Activated T-cell treated with anti-CD3 and anti-CD28 coated beads for 1 hour (primary cell): Measurements from ENCODE around the gene GDAP1L1.
"Not testable (repeated sequence)": the region's sequence is repeated elsewhere in the genome, so short reads cannot be mapped to it uniquely, and the experiment has no call there.

ENCODE experiments used
- DNase-seq: peaks from one replicate; pipeline ENCODE4 v3.0.0-alpha.2; 2020; ENCODE audit warnings: low read depth

GDAP1L1 gene

DNA sequence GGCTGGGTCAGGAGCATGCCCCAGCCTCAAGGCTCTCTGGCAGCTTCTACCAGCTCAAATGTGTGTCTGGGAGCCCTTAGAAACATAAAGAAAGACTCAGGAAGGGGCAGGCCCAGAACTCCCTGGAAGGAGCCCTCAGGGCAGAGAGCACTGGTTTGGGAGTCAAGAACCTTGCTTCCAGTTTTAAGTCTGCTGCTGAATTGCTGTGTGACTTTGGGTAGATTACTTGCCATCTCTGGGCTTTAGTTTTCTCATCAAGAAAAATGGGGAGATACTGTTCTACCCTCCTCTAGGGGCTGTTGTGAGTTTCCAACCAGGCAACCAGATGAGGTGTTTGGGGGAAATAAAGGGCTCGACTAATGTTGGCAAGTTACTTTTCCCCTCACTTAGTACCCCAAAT is 8.8 kb downstream of the GDAP1L1 start:
- DNase-seq, result no peak

DNA sequence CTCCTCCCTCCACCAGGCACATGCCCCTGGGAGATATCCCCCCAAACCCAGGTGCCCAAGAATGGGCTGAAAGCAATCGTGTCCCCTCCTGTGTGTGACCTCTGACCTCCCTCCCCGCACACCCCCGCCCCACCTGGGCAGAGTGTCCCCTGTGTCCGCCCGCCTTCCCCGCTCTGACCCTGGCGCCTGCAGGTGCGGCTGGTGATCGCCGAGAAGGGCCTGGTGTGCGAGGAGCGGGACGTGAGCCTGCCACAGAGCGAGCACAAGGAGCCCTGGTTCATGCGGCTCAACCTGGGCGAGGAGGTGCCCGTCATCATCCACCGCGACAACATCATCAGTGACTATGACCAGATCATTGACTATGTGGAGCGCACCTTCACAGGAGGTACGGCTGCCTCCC is 9.9 kb downstream of the GDAP1L1 start:
- DNase-seq, result no peak

DNA sequence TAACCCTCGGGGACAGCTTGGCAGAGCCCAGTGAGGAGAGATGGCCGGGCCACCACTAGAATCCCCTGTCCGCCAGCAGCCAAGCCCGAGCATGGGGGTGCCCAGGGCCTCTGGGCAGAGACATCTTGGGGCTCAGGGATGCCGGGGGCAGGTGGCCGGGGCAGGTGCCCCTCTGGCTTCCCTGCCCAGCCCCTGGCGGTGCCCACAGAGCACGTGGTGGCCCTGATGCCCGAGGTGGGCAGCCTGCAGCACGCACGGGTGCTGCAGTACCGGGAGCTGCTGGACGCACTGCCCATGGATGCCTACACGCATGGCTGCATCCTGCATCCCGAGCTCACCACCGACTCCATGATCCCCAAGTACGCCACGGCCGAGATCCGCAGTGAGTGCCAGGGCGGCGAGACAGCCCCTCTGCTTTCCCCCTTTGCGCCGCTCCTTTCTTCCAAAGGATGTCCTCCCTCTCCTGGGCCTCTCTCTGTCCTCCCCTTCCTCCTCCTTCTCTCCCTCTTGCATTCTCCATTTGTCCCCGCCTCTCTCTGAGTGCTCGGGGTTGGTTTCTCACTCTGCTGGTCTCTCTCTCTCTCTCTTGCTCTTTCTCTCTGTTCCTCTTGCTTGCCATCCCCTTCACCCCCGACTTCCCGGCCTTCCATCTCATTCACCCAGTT is 11.2 kb downstream of the GDAP1L1 start:
- DNase-seq, result no peak

DNA sequence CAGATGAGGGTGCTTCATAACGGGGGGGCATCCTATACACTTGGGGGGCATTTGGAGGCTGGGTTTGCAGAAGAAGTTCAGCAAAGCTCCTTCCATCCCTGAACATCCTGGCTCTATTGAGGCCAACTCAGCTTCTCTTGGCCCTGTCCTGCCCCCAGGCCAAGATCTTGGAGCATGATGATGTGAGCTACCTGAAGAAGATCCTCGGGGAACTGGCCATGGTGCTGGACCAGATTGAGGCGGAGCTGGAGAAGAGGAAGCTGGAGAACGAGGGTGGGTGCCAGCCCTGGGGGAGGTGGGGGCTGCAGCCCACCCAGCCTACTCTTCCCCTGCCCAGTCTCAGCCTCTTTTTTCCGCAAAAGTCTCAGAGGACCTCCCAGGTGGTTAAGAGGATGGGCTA is 17.2 kb downstream of the GDAP1L1 start:
- no peak for DNase-seq

DNA sequence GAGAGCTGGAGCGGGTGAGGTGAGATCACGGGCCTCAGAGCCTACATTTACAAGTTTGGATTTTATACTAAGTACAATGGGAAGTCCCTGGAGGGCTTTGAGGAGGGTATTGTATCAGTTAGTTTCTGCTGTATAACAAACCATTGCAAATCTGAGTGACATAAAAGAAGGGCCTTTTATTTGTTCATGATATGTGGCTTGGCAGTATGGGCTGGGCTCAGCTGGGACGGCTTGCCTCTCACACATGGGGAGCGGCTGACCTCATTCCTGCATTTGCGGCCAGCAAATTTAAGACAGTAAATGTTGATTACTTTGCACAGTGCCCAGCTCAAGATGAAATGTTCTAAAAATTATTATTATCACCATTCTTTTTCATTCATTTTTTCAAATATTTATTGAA is 21.7 kb downstream of the GDAP1L1 start:
- no peak for DNase-seq

DNA sequence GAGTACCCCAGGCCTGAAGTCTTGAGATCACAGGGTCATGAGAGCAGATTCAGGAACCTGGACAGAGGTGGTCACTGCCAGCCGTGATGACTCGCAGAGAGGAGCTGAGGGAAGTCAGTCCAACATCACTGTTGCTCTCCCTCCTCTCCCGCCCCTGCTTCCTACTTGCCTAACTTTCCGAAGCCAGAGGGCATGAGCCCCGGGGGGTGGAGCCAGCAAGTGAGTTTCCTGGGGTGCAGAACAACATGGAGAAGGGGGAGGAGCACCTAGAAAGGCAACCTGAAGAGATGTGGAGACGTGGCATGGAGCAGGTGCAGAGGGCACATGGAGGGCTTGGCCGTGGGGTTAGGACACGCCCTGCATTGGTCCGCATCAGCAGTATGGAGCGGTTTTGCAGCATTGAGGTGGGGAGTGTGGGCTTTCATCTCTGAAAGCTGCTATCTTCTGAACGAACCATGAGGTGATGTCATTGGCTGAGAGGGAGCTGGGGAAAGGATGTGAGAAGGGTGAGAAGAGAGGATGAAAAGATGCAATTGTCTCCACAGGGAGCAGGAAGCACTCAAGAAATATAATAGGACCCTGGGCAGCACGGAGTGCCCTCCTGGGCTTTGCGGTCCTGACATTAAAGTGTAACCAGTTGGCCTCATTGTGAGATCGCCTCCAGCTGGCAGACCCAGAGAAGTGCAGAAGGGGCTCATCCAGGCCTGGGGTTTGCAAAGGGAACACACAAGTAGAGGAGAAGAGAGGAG is 25.0 kb downstream of the GDAP1L1 start:
- DNase-seq, result no peak

DNA sequence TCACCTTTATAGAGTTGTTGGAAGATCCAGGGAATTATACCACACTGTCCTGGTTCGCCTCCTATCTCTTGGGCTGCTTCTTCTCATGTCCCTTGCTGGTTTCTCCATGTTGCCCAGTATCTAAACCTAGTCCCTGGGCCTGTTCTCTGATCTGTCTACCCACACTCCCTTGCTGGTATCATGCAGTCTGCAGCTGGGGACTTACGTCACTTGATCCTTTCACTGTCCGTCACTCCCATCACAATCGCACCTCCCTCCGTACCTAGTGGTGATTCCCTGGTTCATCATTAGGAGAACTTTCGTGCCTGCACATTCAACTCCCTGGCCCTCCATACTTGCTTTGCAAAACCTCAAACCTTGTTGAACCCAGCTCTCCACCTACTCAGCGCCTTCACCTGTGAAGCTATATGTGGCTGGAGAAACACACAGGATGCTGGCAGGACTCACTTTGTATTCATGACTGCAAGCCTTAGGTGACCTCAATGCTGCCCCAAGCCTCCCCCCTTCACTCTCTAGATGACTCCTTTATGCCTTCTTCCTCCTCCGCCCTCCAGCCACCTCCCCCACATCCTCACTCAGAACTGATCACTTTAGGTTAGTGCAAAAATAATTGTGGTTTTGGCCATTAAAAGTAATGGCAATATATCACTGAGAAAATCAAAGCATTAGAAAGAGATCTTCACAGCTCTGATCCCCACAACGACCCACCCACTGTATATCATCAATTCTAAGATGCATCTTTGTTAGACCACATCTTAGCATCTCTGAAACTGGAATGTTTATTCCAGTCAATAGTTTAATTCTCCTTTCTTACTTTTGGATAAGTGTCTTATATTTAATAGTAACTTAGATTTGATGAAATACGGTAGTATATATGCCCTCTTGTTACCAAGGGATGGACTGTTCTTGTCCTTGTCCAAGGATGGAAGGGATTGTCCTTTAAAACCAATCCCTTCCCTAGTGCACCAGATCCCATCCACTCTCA is 26.4 kb downstream of the GDAP1L1 start:
- DNase-seq, result no peak

DNA sequence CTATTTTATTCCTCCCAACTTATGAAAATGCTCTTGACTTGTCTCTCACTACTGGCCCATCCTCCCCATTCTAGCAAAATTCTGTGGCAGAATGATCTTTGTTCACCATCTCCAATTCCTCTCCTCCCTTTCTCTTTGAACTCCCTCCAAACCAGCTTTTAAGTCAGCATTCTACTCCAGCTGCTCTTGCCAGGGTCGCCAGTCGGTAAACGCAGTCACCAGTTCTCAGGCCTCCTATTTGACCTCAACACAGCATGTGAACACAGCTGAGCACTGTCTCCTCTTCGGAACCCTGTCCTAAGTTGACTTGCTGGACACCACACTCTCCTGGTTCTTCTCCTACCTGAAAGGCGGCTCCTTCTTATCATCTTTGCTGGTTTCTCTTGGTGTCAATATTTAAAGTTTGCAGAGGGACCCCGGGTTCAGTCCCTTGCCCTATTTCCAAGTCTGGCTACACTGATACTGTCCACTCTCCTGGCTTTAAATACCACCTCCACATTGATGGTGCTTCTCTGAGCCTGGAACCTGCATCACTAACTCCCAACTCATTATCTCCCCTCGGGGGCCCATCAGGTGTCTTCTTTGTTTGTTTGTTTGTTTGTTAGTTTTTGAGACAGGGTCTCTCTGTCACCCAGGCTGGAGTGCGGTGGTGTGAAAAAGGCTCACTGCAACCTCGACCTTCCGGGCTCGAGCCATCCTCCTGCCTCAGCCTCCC is 27.4 kb downstream of the GDAP1L1 start:
- no peak for DNase-seq

DNA sequence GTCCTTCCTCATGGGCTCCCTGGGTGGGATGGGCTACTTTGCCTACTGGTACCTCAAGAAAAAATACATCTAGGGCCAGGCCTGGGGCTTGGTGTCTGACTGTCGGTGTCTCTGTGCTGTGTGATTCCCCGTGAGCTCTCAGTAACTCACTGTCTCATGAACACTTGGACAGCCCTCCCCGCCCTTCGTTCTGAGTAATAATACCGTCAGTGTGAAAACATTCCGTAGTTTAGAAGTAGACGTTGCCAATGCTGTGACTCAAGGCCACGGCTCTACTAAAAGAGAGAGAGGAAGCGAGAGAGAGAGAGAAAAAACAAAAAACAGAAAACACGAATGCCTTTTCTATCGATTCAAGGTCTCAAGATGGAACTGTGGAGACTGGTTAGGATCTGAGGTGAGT is 32.1 kb downstream of the GDAP1L1 start:
- DNase-seq, result no peak

DNA sequence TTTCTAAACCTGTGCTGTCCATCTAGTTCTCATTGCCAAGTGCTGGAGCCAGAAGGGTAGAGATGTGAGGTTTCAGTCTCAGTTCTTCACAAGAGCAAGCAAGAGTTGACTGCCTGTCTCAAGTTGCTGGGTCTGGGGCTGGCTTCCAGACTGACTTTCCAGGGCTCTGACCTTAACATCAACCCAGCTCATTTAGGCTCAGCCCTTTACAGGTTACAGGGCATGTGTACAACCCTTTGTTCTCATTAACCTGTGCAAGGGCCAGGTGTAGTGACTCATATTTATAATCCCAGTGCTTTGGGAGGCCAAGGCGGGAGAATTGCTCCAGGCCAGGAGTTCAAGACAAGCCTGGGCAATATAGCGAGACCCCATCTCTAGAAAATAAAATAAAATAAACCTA is 33.3 kb downstream of the GDAP1L1 start:
- DNase-seq, result no peak

DNA sequence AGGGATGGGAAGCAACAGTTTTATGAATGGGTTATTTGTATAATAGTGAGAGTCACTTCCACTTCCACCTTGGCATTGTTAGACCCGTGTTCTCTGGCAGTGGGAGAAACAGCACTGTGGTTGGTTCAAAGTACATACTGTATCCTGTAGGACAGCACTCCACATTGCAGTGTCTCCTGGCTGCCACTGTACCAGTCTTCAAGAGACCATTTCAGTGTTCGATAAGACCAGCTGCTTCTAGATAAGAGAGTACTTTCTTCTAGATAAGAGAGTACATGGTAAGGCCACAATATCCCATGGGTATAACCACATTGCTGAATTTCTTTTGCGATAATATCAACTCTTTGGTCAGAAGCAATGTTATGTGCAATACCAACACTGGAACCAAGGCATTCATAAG is 35.1 kb downstream of the GDAP1L1 start:
- no peak for DNase-seq

DNA sequence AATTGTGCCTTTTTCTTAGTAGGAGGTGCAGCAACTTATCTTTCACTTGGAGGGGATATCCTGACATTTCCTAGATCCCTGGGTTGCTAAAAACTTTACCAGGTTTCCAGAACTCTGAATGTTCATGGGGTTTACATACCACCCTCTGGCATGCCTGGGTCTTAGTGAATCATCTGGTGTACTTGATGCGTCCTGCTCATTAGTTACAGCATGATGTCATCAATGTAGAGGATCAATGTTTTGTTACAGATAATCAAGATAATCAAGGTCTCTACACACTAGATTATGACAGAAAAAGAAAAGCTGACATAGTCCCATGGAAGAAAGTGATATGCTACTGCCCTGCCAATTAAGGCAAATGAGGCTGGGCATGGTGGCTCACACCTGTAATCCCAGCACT is 36.9 kb downstream of the GDAP1L1 start:
- DNase-seq, result no peak

DNA sequence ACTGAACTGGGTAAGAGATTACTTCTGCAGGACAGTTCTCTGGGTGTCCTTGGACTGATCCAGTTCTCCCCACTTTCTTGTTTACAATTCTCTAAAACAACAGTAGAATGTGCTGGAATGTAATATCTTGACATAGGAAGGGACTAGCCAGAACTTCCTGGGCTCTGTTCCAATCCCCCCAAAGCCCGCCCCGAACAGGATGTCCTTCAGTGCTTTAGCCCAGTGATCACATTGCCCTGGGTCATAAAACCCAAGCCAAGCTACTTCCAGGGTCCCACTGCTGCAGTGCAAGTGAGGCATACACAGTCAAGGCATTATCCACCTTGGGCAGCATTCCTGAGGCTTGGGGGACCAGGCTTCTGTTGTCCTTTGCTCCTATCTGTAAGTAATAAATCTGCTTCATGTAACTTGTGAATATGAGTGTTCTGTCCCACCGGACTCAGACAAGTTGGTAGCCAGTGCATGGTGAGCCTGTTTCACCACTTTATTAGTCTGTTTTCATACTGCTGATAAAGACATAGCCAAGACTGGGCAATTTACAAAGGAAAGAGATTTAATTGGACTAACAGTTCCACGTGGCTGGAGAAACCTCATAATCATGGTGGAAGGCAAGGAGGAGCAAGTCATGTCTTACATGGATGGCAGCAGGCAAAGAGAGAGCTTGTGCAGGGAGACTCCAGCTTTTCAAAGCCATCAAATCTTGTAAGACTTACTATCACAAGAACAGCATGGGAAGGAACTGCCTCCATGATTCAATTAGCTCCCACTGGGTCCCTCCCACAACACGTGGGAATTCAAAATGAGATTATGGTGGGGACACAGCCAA is 40.4 kb downstream of the GDAP1L1 start:
- no peak for DNase-seq

DNA sequence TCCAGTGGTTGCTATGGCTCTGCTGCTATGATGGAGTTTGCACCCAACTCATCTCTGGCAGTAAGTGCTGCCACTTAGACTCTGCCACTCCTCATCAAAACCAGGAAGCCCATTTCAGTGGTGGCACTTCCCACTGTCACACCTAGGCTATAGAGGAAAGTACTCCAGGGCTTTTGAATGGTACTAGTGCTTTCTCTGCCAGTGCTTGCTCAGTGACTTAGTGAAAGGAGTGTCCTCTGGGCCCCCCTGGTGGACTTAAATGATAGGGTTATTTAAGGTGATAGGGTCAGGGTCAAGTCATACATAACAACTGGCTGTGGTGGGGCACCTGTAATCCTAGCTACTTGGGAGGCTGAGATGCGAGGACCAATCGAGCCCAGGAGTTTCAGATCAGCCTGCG is 41.1 kb downstream of the GDAP1L1 start:
- DNase-seq, result no peak

DNA sequence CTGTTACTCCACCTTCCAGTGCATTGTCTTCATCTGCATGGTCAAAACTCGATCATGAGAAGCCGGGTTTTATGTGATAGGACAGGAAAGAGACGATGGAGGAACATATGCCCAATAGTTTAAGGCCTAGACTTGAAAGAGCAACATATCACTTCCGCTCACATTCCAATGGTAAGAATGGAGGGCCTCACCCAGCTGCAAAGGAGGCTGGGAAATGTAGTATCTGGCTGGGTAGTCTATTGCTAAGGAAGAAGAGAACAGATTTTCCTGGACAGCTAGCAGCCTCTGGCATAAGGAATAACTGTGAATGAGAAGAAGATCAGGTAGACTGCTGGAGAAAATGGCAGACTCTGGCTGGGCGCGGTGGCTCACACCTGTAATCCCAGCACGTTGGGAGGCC is 44.6 kb downstream of the GDAP1L1 start:
- no peak for DNase-seq

DNA sequence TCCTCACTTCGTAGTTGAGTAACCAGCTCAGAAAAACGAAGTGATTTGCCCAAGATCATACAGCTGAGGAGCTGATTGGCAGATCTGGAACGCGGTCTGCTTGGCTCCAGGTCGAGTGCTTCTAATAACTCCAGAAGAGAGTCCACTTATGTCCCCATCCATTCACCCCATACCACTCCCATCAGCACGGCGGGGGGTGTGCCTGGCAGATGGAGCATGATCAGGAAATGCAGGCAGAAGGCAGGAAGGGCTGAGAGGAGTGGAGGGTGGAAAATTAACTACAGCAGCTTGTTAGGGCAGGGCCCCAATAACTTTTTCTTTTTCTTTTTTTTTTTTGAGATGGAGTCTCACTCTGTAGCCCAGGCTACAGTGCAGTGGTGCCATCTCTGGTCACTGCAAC is 48.9 kb downstream of the GDAP1L1 start:
- no peak for DNase-seq

DNA sequence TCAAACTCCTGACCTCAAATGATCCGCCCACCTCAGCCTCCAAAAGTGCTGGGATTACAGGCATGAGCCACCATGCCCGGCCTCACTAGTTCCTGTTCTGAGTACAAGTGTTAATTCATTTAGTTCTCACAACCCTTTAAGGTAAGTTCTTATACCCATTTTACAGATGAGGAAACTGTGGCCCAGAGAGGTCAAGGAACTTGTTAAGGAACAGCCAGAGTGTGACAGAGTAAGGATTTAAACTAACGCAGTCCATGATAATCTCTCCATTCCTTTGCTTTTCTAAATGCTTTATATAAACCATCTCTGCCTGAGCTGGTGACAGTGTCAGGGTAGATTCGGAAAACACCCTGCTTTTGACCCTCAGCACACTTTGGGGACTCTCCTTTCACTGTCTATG is 50.6 kb downstream of the GDAP1L1 start:
- no peak for DNase-seq

DNA sequence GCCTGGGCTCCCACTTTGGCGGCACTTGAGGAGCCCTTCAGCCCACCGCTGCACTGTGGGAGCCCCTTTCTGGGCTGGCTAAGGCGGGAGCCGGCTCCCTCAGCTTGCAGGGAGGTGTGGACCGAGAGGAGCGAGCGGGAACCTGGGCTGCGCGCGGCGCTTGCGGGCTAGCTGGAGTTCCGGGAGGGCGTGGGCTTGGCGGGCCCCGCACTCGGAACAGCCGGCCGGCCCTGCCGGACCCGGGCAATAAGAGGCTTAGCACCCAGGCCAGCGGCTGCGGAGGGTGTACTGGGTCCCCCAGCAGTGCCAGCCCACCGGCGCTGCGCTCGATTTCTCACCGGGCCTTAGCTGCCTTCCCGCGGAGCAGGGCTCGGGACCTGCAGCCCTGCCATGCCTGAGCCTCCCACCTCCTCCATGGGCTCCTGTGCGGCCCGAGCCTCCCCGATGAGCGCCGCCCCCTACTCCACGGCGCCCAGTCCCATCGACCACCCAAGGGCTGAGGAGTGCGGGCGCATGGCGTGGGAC is 52.0 kb downstream of the GDAP1L1 start:
- not testable (repeated sequence) for DNase-seq

DNA sequence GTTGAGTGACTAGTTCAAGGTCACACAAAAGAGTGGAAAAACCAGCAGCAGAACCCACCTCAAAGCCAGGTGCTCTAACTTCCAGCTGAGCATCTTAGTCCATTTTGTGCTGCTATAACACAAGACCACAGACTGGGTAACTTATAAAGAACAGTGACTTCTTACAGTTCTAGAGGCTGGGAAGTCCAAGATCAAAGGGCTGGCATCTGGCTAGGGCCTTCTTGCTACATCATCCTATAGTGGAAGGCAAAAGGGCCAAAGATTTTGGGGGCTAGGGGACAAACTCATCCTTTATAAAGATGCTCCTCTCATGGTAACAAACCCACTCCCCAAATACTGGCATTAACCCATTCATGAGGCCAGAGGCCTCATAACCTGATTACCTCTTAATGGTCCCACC is 54.2 kb downstream of the GDAP1L1 start:
- DNase-seq, result no peak

DNA sequence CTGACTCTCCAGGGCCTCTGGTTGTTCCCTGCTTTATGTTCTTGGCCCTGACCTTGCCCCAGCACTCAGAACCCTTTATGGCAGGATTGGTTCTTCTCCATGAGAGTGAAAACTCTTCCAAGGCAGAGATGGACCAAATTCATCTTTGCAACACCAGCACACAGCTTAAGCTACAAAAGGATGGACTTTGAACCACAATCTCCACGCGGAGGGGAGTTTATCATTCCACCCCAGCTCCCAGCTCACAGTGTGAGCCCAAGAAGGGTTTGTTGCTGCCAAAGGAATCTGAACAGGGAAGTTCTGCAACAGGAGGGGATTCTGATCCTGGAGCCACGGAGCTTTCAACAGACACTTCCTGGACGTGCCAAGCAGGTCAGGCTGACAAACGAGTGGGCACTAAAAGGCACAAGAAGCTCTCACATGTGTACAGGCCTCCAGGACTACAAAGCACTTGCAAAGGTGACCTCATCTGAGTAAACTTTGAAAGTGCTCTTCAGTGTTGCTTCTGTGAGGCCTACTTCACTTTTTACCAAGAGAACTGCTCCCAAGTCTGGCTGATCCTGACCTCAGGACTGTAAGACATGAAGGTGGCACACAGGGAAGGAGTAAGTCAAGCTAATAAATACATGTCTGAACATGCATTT is 55.0 kb downstream of the GDAP1L1 start:
- no peak for DNase-seq
